Mesendoderm (in vitro differentiated cells): ENCODE results near the gene BCLAF1.

Source experiments
- DNase-seq: peaks from one replicate; pipeline ENCODE4 v3.0.0; 2013
- H2AK5ac ChIP-seq: 2 replicates; pipeline ENCODE4 v1.6.1; 2013; ENCODE audit warnings: low read length, inconsistent platforms
- H2BK120ac ChIP-seq: 2 replicates; pipeline ENCODE4 v1.6.1; 2013; ENCODE audit warnings: low read depth, mild to moderate bottlenecking, low read length, moderate library complexity, mixed read lengths
- H2BK15ac ChIP-seq: replicated peaks from 2 replicates; pipeline ENCODE4 v1.6.1; 2013; ENCODE audit warnings: low read depth, mild to moderate bottlenecking, moderate library complexity
- H2BK5ac ChIP-seq: 2 replicates; pipeline ENCODE4 v1.6.1; 2013; ENCODE audit warnings: low read length, inconsistent platforms
- H3K18ac ChIP-seq: 2 replicates; pipeline ENCODE4 v1.6.1; 2013; ENCODE audit warnings: mild to moderate bottlenecking, low read length, mixed read lengths
- H3K23ac ChIP-seq: one replicate; pipeline ENCODE4 v1.6.1; 2013; ENCODE audit warnings: low read length
- H3K27ac ChIP-seq: 2 replicates; pipeline ENCODE4 v1.5.1; 2013; ENCODE audit warnings: low read depth, mild to moderate bottlenecking, inconsistent platforms, low read length, moderate library complexity
- H3K27me3 ChIP-seq: 2 replicates; pipeline ENCODE4 v1.6.1; 2013; ENCODE audit warnings: low read length, control low read depth, mild to moderate bottlenecking, inconsistent platforms; ENCODE audit not compliant: insufficient read depth, poor library complexity
- H3K36me3 ChIP-seq: 2 replicates; pipeline ENCODE4 v1.6.1; 2013; ENCODE audit warnings: low read length, inconsistent platforms; ENCODE audit not compliant: control insufficient read depth, insufficient read depth
- H3K4ac ChIP-seq: one replicate; pipeline ENCODE4 v1.6.1; 2013; ENCODE audit warnings: low read depth, mild to moderate bottlenecking, low read length, moderate library complexity
- H3K4me1 ChIP-seq: 2 replicates; pipeline ENCODE4 v1.6.1; 2013; ENCODE audit warnings: low read depth, low read length, inconsistent platforms; ENCODE audit not compliant: control insufficient read depth
- H3K4me2 ChIP-seq: 2 replicates; pipeline ENCODE4 v1.6.1; 2013; ENCODE audit warnings: low read length
- H3K4me3 ChIP-seq: 2 replicates; pipeline ENCODE4 v1.5.1; 2013; ENCODE audit warnings: mild to moderate bottlenecking, low read length
- H3K56ac ChIP-seq: one replicate; pipeline ENCODE4 v1.6.1; 2013; ENCODE audit warnings: low read length
- H3K79me1 ChIP-seq: 2 replicates; pipeline ENCODE4 v1.6.1; 2013; ENCODE audit warnings: low read length, inconsistent platforms
- H3K79me2 ChIP-seq: 2 replicates; pipeline ENCODE4 v1.6.1; 2013; ENCODE audit warnings: mild to moderate bottlenecking, low read length; ENCODE audit not compliant: control insufficient read depth, insufficient read depth
- H3K9ac ChIP-seq: 2 replicates; pipeline ENCODE4 v1.6.1; 2013; ENCODE audit warnings: low read length, inconsistent platforms
- H4K5ac ChIP-seq: one replicate; pipeline ENCODE4 v1.6.1; 2013; ENCODE audit warnings: low read length
- H4K8ac ChIP-seq: one replicate; pipeline ENCODE4 v1.6.1; 2013; ENCODE audit warnings: low read depth, mild to moderate bottlenecking, control low read depth, low read length, moderate library complexity
- WGBS: extraction: QIAGEN DNeasy Blood & Tissue Kit; methylation state at CpG from one replicate; pipeline ENCODE4 v1.1.7; 2013; ENCODE audit warnings: low lambda C conversion rate, missing lambda C conversion rate; ENCODE audit not compliant: insufficient coverage; ENCODE audit errors: extremely low coverage; 5-methylcytosine and 5-hydroxymethylcytosine counted together

Gene BCLAF1

GRCh38 chr6:136324686-136325380 is 35.2 kb upstream of the BCLAF1 start:
- Histone ChIP-seq H3K79me2 (no peaks in the 10 kb centered on the region), H3K79me1 (no peaks in the 10 kb centered on the region), H4K8ac (no peak overlapping the region), H3K27ac (no peak overlapping the region), H3K23ac (no peak overlapping the region), H3K4me2 (no peak overlapping the region), H3K18ac (no peak overlapping the region), H3K36me3 (no peaks in the 10 kb centered on the region), H3K27me3 (no peaks in the 10 kb centered on the region), H4K5ac (no peak overlapping the region), H3K56ac (no peak overlapping the region), H3K4me3 (no peak overlapping the region), H2AK5ac (no peak overlapping the region), H3K9ac (no peak overlapping the region), H2BK5ac (no peak overlapping the region), H3K4ac (no peak overlapping the region), H2BK120ac (no peak overlapping the region), H3K4me1 (no peaks in the 10 kb centered on the region), H2BK15ac (no peak overlapping the region)
- no CpG with 5 or more reads among the region's 10 CpGs for WGBS
- peak; percentile 7 for DNase-seq

GRCh38 chr6:136323431-136324112 is 33.9 kb upstream of the BCLAF1 start:
- no peak overlapping the region for H3K56ac ChIP-seq
- H3K4me1 ChIP-seq = no peaks in the 10 kb centered on the region
- no CpG with 5 or more reads among the region's 10 CpGs for WGBS
- no peak overlapping the region for H3K4ac ChIP-seq
- no peak overlapping the region for H3K4me2 ChIP-seq
- no peak overlapping the region for H4K5ac ChIP-seq
- no peak overlapping the region for H3K23ac ChIP-seq
- H3K79me1 ChIP-seq = no peaks in the 10 kb centered on the region
- H3K18ac ChIP-seq = no peak overlapping the region
- DNase-seq = no peak
- H2BK5ac ChIP-seq = no peak overlapping the region
- H3K36me3 ChIP-seq = no peaks in the 10 kb centered on the region
- no peaks in the 10 kb centered on the region for H3K27me3 ChIP-seq
- H3K79me2 ChIP-seq = no peaks in the 10 kb centered on the region
- H3K4me3 ChIP-seq = no peak overlapping the region
- H2BK15ac ChIP-seq = no peak overlapping the region
- H2AK5ac ChIP-seq = no peak overlapping the region
- H2BK120ac ChIP-seq = no peak overlapping the region
- H4K8ac ChIP-seq = no peak overlapping the region
- no peak overlapping the region for H3K9ac ChIP-seq
- H3K27ac ChIP-seq = no peak overlapping the region

DNA sequence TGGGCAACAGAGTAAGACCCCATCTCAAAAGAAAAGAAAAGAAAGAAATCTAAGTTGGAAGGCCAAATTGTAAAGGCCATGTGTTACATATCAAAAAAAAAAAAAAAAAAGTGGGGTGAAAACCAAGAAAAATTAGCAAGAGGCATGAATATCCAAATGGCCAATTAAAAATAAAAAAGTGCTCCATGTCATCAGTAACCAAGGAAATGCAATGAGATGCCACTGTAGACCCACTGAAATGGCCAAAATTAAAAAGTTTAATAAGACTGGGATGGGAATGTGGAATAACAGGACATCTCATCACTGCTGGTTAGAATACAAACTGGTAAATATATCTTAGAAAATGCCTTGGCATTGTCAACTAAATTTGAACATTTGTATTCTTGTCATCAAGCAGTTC is 30.1 kb upstream of the BCLAF1 start:
- no peak overlapping the region for H3K23ac ChIP-seq
- H3K4me3 ChIP-seq = no peak overlapping the region
- no peak overlapping the region for H3K9ac ChIP-seq
- H3K79me2 ChIP-seq = no peaks in the 10 kb centered on the region
- H3K27ac ChIP-seq = no peak overlapping the region
- no peaks in the 10 kb centered on the region for H3K27me3 ChIP-seq
- H3K4ac ChIP-seq = no peak overlapping the region
- H3K4me1 ChIP-seq = no peaks in the 10 kb centered on the region
- no peak overlapping the region for H2AK5ac ChIP-seq
- no peak overlapping the region for H2BK15ac ChIP-seq
- no peak overlapping the region for H4K5ac ChIP-seq
- no peak overlapping the region for H3K18ac ChIP-seq
- no peak for DNase-seq
- H3K4me2 ChIP-seq = no peak overlapping the region
- no peak overlapping the region for H2BK5ac ChIP-seq
- no peak overlapping the region for H2BK120ac ChIP-seq
- H4K8ac ChIP-seq = no peak overlapping the region
- H3K79me1 ChIP-seq = no peaks in the 10 kb centered on the region
- no peak overlapping the region for H3K56ac ChIP-seq
- H3K36me3 ChIP-seq = no peaks in the 10 kb centered on the region

- no CpG with 5 or more reads among the region's 4 CpGs for WGBS
- no peak for DNase-seq
- Histone ChIP-seq H2BK120ac (no peak overlapping the region), H3K27ac (no peak overlapping the region), H3K79me2 (no peaks in the 10 kb centered on the region), H3K4me3 (no peak overlapping the region), H3K36me3 (no peaks in the 10 kb centered on the region), H4K8ac (no peak overlapping the region), H2BK5ac (no peak overlapping the region), H3K4me2 (no peak overlapping the region), H3K79me1 (no peaks in the 10 kb centered on the region), H3K4ac (no peak overlapping the region), H3K27me3 (no peaks in the 10 kb centered on the region), H3K9ac (no peak overlapping the region), H3K4me1 (no peaks in the 10 kb centered on the region), H4K5ac (no peak overlapping the region), H3K56ac (no peak overlapping the region), H2AK5ac (no peak overlapping the region), H3K23ac (no peak overlapping the region), H2BK15ac (no peak overlapping the region), H3K18ac (no peak overlapping the region)
Observed at GRCh38 chr6:136318676-136319075, 29.0 kb upstream of the BCLAF1 start.

DNA sequence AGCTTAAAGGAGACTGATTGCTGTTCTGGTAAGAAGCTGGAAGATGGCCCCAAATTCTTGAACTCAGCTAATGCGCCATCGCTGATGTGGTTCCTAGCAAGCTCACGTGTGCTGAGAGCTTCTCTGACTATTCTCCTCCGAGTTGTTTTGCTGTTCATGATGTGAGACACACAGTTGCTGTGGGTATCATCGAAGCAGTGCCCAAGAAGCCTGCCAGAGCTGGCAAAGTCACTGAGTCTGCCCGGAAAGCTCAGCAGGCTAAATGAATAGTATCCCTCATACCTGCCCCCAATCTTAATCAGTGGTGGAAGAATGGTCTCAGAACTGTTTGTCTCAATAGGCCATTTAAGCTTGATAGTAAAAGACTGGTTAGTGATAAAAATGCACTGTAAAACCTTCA is 28.3 kb upstream of the BCLAF1 start:
- H3K4me2 ChIP-seq = no peak overlapping the region
- H2AK5ac ChIP-seq = no peak overlapping the region
- H3K4ac ChIP-seq = no peak overlapping the region
- no peak overlapping the region for H2BK5ac ChIP-seq
- no peak overlapping the region for H3K4me3 ChIP-seq
- H4K5ac ChIP-seq = no peak overlapping the region
- H4K8ac ChIP-seq = no peak overlapping the region
- DNase-seq = no peak
- no peak overlapping the region for H3K56ac ChIP-seq
- no peaks in the 10 kb centered on the region for H3K4me1 ChIP-seq
- no peak overlapping the region for H3K9ac ChIP-seq
- H3K18ac ChIP-seq = no peak overlapping the region
- H3K27ac ChIP-seq = no peak overlapping the region
- H3K23ac ChIP-seq = no peak overlapping the region
- WGBS = no CpG with 5 or more reads among the region's 6 CpGs
- no peaks in the 10 kb centered on the region for H3K27me3 ChIP-seq
- H2BK15ac ChIP-seq = no peak overlapping the region
- H3K36me3 ChIP-seq = no peaks in the 10 kb centered on the region
- H2BK120ac ChIP-seq = no peak overlapping the region
- no peaks in the 10 kb centered on the region for H3K79me2 ChIP-seq
- H3K79me1 ChIP-seq = no peaks in the 10 kb centered on the region
